Measurements from ENCODE around the gene KLHL22.

DNA sequence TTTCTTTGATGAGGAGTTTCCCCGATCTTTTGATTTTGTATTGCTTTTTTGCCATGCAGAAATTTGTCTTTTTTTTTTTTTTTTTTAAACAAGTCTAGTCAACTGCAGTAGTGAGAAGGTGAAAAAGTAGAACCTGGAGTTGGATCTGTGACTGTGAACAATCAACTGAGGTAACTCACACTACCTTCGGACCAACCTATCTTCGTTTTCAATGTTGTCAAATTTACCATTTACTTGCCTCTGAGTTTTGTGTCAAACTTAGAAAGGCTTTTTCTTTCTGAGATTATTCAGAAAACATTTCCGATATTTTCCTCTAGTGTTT is 20.5 kb downstream of the KLHL22 start:
- no peak for TF ChIP-seq EZH2 (IDR thresholded peaks at IDR 0.05; ENCODE audit: borderline replicate concordance, low read depth, low read length, poor library complexity, severe bottlenecking)
- no peak for TF ChIP-seq CTCF (conservative IDR thresholded peaks at IDR 0.05; ENCODE audit: low read depth, low read length)
